Measurements from ENCODE around the gene BIRC2.

GRCh38 chr11:102322560-102322959 is 24.5 kb upstream of the BIRC2 start:
- TF ChIP-seq, protein P1, sequence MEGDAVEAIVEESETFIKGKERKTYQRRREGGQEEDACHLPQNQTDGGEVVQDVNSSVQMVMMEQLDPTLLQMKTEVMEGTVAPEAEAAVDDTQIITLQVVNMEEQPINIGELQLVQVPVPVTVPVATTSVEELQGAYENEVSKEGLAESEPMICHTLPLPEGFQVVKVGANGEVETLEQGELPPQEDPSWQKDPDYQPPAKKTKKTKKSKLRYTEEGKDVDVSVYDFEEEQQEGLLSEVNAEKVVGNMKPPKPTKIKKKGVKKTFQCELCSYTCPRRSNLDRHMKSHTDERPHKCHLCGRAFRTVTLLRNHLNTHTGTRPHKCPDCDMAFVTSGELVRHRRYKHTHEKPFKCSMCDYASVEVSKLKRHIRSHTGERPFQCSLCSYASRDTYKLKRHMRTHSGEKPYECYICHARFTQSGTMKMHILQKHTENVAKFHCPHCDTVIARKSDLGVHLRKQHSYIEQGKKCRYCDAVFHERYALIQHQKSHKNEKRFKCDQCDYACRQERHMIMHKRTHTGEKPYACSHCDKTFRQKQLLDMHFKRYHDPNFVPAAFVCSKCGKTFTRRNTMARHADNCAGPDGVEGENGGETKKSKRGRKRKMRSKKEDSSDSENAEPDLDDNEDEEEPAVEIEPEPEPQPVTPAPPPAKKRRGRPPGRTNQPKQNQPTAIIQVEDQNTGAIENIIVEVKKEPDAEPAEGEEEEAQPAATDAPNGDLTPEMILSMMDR (conservative IDR thresholded peaks at IDR 0.05; ENCODE audit: low read depth, low read length), result no peak
- no peak for TF ChIP-seq EZH2phosphoT487 (IDR thresholded peaks at IDR 0.05; ENCODE audit: borderline replicate concordance, low read length)
- TF ChIP-seq EZH2 (IDR thresholded peaks at IDR 0.05; ENCODE audit: low read length, unreplicated experiment), result no peak
